ENCODE data around the gene FHAD1.

- no peak for TF ChIP-seq ZNF274 (IDR thresholded peaks at IDR 0.05; ENCODE audit: borderline replicate concordance, low read depth, low read length)
- TF ChIP-seq ARID3A (IDR thresholded peaks at IDR 0.05; ENCODE audit: borderline replicate concordance, low read depth, low read length), result no peak
- TF ChIP-seq ZNF785 (CRISPR knock-in tag; IDR thresholded peaks at IDR 0.05), result no peak
- TF ChIP-seq ZBTB12 (CRISPR knock-in tag; IDR thresholded peaks at IDR 0.05), result no peak
- no peak for TF ChIP-seq POLR2A (conservative IDR thresholded peaks at IDR 0.05)
- TF ChIP-seq FUS (optimal IDR thresholded peaks at IDR 0.05; ENCODE audit: low read depth, low read length), result no peak
- TF ChIP-seq YY1 (IDR thresholded peaks at IDR 0.05; ENCODE audit: borderline replicate concordance in 1 of 3, control insufficient read depth in 1 of 3, extremely low read depth in 1 of 3, insufficient read depth in 3 of 3, insufficient read length in 1 of 3, insufficient replicate concordance in 2 of 3, low read depth in 1 of 3, low read length in 2 of 3), result no peak
- TF ChIP-seq HNRNPH1 (optimal IDR thresholded peaks at IDR 0.05; ENCODE audit: low read depth, low read length), result no peak
- no peak for TF ChIP-seq ZNF592 (IDR thresholded peaks at IDR 0.05)
- no peak for TF ChIP-seq ZFP36 (IDR thresholded peaks at IDR 0.05; ENCODE audit: low read depth, low read length, partially characterized antibody)
- TF ChIP-seq JUNB (CRISPR knock-in tag; conservative IDR thresholded peaks at IDR 0.05), result no peak
- TF ChIP-seq LARP7 (IDR thresholded peaks at IDR 0.05), result no peak
- TF ChIP-seq MXI1 (IDR thresholded peaks at IDR 0.05; ENCODE audit: low read depth, low read length), result no peak
- TF ChIP-seq ZNF184 (CRISPR knock-in tag; IDR thresholded peaks at IDR 0.05), result no peak
Observed at GRCh38 chr1:15351310-15351709, 104.3 kb downstream of the FHAD1 start.

Data from K562 (cell line).